Central memory CD4-positive, alpha-beta T cell (primary cell): Measurements from ENCODE around the gene SMURF2.
"Not testable (repeated sequence)": the region's sequence is repeated elsewhere in the genome, so short reads cannot be mapped to it uniquely, and the experiment has no call there.

Source experiments
- DNase-seq: peaks from one replicate; pipeline ENCODE4 v3.0.0; 2022
- total RNA-seq, 3 experiments: gene quantifications; one replicate each; lab custom pipeline; 2026; lab: John Stamatoyannopoulos, UW

SMURF2 gene
- total RNA-seq: 33.3 to 117 (median 61.0) reads per million in 3 experiments

DNA sequence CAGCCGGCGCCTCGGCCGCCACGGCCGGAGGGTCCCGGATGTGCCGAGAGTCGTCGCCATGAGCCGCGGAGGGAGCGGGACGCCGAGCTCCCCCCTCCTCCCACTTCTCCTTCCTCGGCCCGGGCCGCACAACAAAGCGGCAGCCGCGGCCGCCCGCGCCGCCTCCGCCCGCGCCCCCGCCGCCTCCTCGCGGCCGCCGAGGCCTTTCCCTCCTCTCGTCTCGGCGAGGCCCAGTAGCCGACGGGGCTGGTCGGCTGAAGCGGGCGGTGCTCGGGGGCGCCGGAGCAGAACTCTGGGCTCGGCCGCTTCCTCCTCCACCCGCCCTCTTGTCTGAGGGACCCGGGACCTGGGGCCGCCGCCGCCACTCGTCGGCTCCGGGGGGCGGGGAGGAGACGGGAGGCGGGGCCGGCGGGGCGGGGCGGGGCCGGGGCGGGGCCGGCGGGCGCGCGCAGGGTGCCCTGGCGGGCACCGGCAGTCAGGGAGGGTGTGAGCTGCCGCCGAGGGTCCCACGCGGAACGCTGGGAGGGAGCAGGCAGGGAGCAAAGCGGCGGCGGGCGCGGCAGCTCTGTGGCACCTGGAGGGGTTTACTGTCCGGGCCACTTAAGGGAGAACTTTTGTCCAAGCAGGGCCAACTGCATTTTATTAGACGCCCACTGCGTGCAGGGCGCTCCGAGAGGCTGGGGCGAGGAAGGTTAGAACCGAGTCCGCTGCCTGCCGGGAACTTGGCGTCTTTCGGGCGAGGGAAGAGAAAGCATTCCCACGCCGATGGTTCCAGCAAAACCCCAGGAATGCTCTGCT, at the start of gene SMURF2:
Gene SMURF2, minus strand, starts transcription at position 332 of the 798 bp plus-strand sequence. CDS start 427 bp downstream, outside the sequence.
- DNase-seq: peak; percentile 79

DNA sequence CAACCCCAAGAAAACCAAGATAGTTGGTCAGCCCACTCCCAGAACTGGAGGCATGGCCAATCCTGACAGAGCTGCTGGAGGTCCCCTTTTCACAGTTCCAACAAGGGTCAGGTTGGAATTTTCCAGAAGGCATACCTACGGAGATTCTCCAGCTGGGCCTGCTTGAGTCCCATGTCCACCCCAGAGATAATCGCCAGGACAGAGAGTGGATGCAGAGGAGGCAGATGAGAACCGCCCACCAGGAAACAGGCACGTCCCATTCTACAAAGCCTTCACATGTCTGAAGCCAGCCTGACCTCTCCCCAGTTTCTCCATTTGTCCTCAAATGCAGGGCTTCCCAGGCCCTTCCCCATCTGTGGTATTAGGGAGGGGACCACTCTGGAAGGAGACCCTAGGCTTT, 47.4 kb upstream of the SMURF2 start:
- no peak for DNase-seq

DNA sequence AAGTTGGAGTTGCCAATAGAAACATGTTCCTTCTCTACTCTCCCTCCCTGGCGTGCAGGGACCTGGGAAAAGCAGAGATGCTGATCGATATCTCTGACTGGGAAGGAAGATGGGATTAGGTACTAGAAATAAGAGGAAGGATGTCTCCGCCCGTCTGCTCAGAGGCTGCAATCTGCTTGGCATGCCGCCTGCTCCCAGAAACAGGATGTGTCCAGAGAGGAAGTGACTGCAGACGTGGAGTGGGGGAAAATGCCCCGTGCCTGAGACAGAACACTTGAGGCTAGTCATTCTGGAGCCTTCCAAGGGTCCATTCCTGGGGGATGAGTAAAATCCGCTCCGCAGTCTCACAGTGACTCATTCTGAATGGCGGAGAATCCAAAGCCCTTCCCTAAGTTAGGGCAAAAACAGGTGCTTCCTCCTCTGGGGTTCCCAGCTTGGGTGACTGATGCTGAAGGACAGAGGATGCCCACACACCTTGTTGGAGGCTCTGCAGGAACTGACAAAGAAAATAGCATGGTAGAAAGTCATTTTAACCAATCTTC, 45.0 kb upstream of the SMURF2 start:
- no peak for DNase-seq

DNA sequence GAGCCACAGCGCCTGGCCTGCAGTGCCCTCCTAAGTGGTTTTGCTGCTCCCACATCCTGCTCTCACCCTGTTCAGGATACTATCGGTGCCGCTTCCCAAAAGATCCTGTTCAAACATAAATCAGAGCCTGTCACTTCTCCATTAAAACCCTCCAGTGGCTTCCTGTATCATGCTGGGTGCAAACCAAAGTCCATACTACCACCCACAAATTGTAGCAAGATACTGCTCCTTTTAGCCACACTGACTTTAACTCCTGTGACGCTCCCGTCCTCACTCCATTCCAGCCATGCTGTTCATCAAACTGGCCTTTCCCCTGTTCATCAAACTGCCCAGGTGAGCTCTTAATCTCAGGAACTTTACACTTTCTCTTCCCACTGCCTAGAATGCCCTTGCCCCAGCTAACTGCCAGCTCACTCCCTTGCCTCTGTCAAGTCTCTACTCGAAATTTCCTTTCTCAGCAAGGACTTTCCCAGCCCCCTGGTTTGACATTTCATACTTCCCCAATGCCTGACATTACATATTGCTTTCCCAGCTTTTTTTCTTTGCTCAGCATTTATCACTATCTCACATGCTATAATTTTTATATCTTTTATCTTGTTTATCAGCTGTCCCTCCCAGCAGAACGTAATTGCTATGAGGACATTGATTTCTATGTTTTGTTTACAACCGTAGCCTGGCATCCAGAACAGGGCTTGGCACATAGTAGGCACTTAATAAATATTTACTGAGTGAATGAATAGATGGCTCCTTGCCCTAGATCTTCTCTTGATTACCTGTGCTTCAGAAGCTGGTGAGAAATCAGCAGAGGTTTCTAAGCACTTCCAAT, 44.3 kb upstream of the SMURF2 start:
- no peak for DNase-seq

DNA sequence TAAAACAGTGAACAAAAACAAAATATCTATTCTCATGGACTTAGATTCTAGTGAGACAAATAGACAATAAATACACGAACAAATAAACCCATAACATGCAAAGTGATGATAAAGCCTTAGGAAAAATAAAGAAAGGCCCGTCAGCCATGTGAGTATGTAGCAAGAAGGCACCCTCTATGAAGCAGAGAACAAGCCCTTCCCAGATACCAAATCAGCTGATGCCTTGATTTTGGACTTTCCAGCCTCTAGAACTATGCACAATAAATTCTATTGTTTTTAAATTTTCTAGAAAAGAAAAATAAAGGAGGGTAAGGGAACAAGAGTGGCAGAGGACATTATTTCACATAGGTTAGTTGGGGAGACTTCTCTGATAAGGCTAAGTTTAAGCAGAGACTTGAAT, 40.7 kb upstream of the SMURF2 start:
- no peak for DNase-seq

DNA sequence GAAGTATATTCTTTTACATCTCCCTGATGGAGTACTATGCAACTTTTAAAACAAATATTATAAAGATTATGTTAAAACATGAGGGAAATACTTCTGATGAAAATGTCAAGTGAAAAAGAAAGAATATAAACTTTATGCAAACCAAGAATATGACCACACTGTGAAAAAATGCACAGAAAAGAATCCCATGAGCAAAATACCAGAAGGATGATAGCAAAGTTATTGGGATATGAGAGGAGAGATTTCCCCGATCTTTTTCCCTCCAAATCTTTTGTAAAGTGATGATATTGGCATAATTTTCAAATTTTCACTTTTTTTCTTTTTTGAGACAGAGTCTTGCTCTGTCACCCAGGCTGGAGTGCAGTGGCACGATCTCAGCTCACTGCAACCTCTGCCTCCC, 36.6 kb upstream of the SMURF2 start:
- DNase-seq: no peak

DNA sequence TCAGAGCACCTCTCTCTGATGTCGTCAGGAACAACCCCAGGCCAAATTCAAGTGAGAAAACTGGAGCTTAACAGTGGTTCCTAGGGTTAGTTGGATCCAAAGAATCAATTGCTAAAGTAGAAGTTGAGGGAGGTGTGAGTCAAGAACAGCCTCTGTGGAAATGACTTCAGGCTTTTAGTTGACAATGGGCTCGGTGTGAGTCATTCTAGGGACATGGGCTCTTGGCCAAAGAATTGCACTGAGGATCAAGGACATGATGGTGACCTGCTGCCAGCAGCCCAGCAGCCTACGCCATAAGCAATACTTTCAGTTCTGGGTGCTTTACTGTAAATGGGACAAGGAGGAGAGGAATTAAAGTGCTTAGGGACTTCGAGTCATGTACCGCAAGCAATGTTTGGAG, 32.1 kb upstream of the SMURF2 start:
- no peak for DNase-seq

DNA sequence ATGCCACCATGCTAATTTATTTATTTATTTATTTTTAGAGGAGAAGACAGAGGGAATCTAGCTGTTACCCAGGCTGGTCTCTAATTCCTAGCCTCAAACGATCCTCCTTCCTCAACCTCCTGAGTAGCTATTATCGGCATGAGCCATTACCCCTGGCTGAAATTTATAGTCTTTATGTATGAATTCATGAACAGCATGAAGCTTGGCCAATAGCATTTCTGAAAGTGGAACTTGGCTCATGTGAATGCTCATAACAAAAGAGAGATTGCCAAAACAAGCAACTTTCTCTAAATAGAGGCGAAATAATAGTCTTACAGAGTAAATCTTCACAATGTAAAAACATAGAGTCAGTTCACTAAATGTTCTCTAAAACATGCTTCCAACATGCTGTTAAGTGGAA, 30.1 kb upstream of the SMURF2 start:
- no peak for DNase-seq

DNA sequence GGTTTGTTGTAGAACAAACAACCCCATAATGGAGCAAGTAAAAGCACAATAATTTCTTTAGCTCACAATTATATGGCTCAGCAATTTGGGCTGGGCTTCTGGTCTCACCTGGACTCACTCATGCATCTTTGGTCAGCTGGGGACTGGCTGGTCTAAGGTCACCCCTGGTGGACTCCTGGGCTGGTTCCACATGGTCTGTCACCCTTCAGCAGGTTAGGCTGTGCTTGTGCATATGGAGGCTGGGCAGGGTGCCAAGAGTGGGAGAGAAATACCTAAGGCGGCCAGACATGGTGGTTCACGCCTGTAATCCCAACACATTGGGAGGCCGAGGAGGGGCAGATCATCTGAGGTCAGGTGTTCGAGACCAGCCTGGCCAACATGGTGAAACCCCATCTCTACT, 27.0 kb upstream of the SMURF2 start:
- no peak for DNase-seq

DNA sequence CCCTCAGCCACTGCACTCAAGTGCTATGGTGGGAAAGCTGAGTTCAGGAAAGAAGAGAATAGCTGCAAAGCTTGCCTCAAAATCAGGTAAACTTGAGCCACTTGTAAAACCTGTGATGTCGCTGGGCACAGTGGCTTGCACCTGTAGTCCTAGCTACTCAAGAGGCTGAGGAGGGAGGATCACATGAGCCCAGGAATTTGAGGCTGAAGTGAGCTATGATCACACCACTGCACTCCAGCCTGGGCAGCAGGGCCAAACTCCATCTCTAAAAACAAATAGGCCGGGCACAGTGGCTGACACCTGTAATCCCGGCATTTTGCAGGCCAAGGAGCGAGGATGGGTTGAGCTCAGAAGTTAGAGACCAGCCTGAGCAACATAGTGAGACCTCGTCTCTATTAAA, 26.4 kb upstream of the SMURF2 start:
- DNase-seq: no peak

DNA sequence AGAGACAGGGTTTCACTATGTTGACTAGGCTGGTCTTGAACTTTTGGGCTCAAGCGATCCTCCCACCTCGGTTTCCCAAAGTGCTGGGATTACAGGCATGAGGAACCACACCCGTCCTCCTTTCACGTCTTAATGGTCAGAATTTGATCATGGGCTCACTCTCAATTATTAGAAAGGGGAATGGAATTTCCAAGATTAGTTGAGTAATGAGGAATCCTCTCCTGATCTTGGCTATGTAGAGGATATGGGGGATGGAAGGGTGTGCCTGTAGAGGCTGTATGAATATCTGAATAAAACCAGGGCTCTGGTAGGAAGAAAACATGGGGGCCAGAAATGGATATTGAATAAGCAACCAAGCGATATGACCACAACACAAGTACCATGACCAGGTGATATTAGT, 25.9 kb upstream of the SMURF2 start:
- no peak for DNase-seq

DNA sequence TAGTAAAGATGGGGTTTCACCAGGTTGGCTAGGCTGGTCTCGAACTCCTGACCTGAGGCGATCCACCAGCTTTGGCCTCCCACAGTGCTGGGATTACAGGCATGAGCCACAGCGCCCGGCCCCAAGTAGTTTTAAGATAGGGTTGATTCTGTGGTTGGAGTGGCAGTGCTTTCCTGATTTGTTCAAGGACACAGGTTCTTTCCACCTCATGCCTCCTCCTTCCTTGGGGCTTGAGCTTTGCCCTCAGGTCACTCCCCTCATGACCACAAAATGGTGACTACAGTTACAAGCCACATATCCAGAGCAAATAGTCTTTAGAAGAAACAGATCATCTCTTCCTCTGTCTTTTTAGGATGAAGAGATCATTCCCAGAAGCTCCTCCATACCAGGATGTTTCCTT, 25.3 kb upstream of the SMURF2 start:
- DNase-seq: no peak

DNA sequence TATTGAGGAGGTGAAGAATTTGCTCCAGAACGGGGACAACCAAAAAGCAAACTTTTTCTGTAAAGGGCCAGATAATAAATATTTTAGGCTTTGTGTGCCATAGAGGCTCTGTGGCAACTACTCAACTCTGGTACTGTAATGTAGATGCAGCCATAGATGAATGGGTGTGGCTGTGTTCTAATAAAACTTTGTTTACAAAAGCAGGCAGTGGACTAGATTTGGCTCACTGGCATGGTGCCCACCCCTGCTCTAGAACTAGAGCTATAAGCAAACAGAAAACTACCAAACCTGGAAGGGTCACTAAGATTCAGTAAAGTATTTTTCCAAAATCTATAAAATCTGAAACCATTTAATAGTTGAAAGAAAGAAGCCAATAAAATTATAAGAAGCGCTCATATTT, 24.6 kb upstream of the SMURF2 start:
- no peak for DNase-seq

DNA sequence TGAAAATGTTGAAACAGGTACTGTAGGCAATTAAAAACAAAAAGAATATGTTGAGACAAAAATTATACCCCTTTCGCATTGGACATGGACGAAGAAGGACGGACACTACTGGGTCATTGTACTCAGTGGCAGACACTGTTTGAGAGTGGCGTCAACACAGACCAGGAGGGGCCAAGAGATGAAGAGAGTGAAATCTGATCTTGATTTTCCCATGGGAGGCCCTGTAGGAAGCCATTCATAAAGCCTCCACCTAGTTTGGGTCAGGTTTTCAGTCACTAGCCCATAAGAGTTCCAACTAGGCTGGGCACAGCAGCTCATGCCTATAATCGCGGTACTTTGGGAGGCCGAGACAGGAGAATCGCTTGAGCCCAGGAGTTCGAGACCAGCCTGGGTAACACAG, 23.6 kb upstream of the SMURF2 start:
- no peak for DNase-seq

DNA sequence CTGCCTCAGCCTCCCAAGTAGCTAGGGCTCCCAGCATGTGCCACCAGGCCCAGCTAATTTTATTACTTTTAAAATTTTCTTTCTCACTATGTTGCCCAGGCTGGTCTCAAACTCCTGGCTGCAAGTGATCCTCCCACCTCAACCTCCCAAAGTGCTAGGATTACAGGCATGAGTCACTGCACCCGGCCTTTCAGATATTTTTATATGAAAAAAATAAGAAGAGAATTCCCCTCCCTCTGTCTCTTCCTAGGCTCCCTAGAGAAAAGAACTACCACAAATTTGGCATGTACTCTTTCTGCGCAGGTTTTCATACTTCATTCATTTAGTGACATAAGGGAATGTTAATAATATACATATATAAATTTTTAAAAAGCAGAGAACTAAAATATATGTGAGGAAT, 21.7 kb upstream of the SMURF2 start:
- no peak for DNase-seq

DNA sequence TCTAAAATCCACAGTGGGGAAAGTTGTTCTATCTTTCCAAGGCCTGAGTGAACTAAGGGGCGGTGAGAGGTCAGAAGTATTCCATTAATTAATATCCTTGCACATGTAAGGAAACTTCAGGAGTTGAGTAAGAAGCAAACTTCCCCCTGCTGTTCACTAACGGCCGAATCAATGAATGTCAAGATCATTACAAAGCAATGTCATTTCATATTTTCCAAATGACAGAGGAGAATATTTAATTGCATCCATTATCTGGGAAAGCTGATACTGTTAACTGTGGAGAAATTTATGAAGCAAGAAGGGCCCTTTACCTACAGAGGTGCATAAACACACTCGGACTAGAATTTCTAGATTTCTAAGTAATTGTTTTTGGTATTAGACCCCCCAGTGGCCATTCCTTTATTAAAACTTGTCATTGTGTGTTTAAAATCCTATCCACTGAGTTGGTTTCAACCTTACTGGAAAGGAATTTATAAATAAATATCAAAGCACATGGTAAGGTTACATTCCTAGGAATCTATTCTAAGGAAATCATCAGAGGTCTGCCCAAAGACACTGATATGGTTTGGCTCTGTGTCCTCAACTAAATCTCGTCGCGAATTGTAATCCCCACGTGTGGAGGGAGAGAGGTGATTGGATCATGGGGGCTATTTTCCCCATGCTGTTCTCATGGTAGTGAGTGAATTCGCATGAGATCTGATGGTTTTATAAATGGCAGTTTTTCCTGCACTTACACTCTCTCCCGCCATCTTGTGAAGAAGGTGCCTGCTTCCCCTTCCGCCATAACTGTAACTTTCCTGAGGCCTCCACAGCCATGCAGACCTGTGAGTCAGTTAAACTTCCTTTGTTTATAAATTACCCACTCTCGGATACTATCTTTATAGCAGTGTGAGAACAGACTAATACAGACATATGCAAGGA, 20.4 kb upstream of the SMURF2 start:
- DNase-seq: no peak

DNA sequence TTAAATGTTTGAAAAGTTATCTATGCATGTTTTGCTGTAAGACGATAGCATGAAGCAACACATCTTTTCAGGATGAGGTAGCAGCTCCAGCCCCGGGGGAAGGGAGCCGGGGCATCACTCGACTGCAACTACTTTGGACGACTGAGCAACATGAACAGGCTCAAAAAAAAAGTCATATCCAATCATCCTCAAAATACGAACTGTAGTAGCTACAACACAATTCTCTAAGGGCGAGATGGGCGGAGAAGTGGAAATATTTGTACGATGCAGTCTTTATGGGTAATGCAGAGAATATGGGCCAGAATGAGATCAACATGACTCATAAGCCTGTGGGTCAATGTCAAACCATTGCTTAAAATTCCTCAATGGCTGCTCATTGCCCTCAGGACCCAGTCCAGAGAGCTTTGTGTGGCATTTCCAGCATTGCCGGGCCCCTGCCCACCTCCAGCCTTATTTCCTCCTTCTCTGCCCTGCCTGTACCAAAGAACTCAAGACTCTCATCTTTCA, 17.7 kb upstream of the SMURF2 start:
- no peak for DNase-seq

DNA sequence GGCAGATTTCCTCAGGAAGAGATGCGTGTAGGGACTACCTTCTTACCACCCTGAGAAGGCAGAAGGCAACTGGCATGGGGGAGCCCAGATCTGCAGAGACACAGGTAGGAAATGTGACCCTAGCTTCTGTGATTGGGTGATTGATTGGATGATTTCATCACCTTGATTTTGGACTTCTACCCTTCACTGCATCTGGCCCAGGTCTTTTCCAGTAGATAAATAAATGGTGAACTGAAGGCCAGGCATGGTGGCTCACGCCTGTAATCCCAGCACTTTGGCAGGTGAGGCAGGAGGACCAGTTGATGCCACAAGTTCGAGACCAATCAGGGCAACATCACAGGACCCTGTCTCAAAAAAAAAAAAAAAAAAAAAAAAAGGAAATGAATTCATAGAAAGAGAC, 14.7 kb upstream of the SMURF2 start:
- DNase-seq: no peak

DNA sequence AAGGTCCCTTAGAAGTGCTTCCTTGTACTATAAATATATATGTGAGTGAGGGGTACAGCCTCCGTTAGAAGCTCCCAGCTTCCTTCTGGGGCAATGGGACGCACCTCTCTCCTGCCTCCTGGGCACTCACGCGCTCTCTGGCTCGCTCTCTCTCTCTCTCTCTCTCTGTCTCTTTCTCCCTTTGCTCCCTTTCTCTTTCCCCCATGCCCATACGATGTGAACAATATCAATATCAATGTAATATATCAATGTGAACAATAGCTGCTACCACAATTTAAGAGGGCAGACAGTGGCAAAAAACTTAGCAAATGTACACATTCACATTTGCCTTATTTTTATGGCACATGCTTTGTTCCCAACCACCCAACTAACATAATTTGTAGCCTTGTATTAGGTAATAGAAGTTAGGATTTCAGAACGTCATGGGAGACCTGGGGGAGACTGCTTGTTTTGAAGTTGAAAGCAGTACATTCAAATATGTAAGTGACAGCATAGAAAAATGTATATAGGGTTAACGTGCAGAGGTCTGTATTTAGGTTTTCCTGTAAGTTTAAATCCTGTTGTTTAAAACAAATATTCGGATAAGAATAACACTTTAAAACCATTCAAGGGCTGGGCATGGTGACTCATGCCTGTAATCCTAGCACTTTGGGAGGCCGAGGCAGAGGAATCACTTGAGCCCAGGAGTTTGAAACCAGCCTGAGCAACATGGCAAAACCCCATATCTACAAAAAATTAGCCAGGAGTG, 8.9 kb upstream of the SMURF2 start:
- DNase-seq: not testable (repeated sequence)

DNA sequence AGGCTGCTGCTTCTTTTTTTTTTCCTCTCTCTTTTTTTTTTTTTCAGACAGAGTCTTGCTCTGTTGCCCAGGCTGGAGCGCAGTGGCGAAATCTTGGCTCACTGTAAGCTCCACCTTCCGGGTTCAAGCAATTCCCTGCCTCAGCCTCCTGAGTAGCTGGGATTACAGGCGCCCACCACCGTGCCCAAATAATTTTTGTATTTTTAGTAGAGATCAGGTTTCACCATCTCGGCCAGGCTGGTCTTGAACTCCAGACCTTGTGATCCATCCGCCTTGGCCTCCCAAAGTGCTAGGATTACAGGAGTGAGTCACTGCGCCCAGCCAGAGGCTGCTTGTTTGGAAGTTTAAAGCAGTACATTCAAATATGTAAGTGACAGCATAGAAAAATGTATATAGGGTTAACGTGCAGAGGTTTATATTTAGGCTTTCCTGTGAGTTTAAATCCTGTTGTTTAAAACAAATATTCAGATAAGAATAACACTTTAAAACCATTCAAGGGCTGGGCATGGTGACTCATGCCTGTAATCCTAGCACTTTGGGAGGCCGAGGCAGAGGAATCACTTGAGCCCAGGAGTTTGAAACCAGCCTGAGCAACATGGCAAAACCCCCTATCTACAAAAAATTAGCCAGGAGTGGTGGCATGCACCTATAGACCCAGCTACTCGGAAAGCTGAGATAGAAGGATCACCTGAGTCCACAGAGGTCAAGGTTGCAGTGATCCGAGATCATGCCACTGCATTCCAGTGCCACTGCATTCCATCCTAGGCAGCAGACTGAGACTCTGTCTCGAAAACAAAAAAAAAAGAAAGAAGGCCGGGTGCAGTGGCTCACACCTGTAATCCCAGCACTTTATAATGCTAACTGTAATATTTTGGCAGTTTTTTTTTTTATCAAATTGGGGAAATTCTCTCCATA, 6.0 kb upstream of the SMURF2 start:
- DNase-seq: not testable (repeated sequence)
